ENCODE data around the gene PHF2. TPM values are rescaled to one million over a fixed set of nuclear protein-coding genes. Genes with fewer than 3 reads are reported as not detected.

The PHF2 gene
- total RNA-seq, 1 donor from 2014 or later, result 36.5 TPM

DNA sequence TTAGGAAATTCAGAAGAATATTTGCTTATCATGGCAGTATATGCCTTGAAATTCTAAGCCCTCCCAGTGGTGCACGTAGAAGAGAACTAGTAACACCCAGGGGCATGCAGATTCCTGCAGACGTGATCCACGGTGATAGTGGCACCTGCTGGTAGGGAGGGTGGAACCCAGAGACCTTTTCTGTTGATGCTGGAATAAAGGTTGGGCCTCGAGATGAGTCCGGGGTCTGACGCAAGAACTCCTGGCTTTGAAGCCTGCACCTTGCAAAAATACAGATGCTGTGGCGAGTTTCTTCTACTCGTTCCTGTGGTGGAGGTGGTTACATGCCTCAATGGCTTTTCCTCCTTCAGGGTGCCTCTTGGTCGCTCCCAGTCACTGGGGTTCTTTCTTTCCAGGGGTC, 39.5 kb upstream of the PHF2 start:
- Mint-ChIP-seq H3K27ac (no peak overlapping the region), H3K36me3 (ENCODE audit: insufficient read depth) (peaks cover 12% of the 10 kb centered on the region)

DNA sequence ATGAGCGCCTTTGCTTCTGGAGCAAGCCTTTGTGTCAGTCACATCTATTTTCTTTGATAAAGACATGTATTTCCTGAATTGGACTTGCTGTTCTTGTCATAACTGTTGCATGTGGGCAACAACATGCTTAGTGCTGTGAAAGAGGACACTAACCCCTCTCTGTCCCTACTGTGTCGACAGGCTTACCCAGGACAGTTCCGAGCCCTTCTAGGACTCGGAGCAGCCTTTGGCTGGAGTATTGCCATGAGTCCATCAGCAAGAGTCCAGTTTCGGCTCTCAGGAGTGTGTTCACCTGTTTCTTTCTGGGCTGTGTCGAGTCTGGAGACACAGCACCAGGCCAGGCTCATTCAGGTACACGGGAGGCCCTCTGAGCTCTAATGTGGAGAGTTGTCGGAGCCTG, 36.1 kb upstream of the PHF2 start:
- Mint-ChIP-seq H3K9me3 (ENCODE audit: low read depth) (no peaks in the 10 kb centered on the region), H3K4me1 (ENCODE audit: low read depth) (no peaks in the 10 kb centered on the region), H3K27ac (no peak overlapping the region), H3K4me3 (ENCODE audit: low read depth) (no peak overlapping the region), H3K27me3 (no peaks in the 10 kb centered on the region), H3K36me3 (ENCODE audit: insufficient read depth) (peaks cover 6% of the 10 kb centered on the region)
- DNase-seq (ENCODE audit: low spot score, unreplicated experiment), result no peak
- TF ChIP-seq, protein P1, sequence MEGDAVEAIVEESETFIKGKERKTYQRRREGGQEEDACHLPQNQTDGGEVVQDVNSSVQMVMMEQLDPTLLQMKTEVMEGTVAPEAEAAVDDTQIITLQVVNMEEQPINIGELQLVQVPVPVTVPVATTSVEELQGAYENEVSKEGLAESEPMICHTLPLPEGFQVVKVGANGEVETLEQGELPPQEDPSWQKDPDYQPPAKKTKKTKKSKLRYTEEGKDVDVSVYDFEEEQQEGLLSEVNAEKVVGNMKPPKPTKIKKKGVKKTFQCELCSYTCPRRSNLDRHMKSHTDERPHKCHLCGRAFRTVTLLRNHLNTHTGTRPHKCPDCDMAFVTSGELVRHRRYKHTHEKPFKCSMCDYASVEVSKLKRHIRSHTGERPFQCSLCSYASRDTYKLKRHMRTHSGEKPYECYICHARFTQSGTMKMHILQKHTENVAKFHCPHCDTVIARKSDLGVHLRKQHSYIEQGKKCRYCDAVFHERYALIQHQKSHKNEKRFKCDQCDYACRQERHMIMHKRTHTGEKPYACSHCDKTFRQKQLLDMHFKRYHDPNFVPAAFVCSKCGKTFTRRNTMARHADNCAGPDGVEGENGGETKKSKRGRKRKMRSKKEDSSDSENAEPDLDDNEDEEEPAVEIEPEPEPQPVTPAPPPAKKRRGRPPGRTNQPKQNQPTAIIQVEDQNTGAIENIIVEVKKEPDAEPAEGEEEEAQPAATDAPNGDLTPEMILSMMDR (IDR thresholded peaks at IDR 0.05; ENCODE audit: unreplicated experiment), result no peak

More for the DNA sequence above, 39.5 kb upstream of the PHF2 start:
- H3K9me3 Mint-ChIP-seq (ENCODE audit: low read depth), result no peaks in the 10 kb centered on the region
- H3K27me3 Mint-ChIP-seq, result no peaks in the 10 kb centered on the region
- H3K4me1 Mint-ChIP-seq (ENCODE audit: low read depth), result no peaks in the 10 kb centered on the region
- DNase-seq (ENCODE audit: low spot score, unreplicated experiment), result no peak
- no peak overlapping the region for H3K4me3 Mint-ChIP-seq (ENCODE audit: low read depth)
- TF ChIP-seq, protein P1 (IDR thresholded peaks at IDR 0.05; ENCODE audit: unreplicated experiment), result no peak

DNA sequence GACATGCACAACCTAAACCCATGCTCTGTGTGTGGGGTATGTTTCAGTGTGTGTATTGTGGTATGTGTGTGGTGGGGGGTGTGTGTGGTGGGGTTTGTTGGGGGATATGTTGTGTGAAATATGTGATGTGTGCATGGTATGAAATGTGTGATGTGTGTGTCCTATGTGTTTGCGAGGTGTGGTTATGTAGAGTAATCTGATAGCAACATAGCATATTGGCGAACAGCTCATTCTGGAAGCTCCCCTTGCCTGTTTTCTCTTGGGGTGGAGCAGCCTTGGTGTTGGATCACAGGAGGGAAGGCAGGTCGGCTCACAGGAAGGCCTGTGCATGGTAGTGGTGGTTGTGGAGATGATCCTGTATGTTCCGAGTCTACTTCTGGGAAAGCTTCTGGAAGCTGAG, 35.4 kb upstream of the PHF2 start:
- Mint-ChIP-seq H3K4me1 (ENCODE audit: low read depth) (no peaks in the 10 kb centered on the region), H3K27ac (no peak overlapping the region), H3K27me3 (no peaks in the 10 kb centered on the region), H3K9me3 (ENCODE audit: low read depth) (no peaks in the 10 kb centered on the region), H3K36me3 (ENCODE audit: insufficient read depth) (peaks cover 5% of the 10 kb centered on the region), H3K4me3 (ENCODE audit: low read depth) (no peak overlapping the region)
- TF ChIP-seq, protein P1 (IDR thresholded peaks at IDR 0.05; ENCODE audit: unreplicated experiment), result no peak
- no peak for DNase-seq (ENCODE audit: low spot score, unreplicated experiment)

DNA sequence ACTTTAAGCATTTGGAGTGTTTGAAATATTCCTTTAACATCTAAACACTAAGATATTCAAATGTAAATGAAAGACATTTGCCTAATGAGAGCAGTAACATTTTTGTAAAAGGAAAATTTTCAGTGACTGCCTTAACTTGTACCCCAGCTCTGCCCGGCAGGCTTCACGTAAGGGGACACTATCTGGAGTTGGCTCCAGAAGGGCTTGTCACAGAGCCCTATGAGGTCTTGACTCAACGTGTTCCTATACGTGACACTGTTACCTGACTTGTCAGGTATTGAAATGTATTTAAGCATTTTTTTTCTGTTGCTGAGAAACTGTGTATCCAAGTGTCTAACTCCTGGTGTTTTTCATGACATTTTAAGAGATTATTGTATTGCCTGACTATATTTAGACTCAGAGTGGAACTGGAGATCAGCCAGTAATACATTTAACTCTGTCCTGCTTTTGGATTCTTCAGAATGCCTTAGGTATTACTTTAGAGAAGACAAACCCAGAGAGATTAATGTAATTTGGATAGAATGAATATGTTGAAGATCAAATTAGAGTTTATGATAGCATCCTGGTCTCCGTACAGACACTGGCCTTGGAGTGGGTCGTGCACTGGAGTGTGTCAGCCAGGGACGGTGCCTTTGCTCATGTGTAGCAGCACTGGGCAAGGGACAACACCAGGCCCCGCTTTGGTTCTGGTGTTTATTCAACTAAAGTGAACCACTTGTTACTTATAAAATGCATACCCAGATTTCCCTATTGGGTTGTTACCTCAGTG, 34.6 kb upstream of the PHF2 start:
- DNase-seq (ENCODE audit: low spot score, unreplicated experiment), result no peak
- peaks cover 5% of the 10 kb centered on the region for H3K36me3 Mint-ChIP-seq (ENCODE audit: insufficient read depth)
- H3K9me3 Mint-ChIP-seq (ENCODE audit: low read depth), result no peaks in the 10 kb centered on the region
- TF ChIP-seq, protein P1 (IDR thresholded peaks at IDR 0.05; ENCODE audit: unreplicated experiment), result no peak
- H3K27me3 Mint-ChIP-seq, result no peaks in the 10 kb centered on the region
- H3K4me3 Mint-ChIP-seq (ENCODE audit: low read depth), result no peak overlapping the region
- no peak overlapping the region for H3K27ac Mint-ChIP-seq
- H3K4me1 Mint-ChIP-seq (ENCODE audit: low read depth), result no peaks in the 10 kb centered on the region

DNA sequence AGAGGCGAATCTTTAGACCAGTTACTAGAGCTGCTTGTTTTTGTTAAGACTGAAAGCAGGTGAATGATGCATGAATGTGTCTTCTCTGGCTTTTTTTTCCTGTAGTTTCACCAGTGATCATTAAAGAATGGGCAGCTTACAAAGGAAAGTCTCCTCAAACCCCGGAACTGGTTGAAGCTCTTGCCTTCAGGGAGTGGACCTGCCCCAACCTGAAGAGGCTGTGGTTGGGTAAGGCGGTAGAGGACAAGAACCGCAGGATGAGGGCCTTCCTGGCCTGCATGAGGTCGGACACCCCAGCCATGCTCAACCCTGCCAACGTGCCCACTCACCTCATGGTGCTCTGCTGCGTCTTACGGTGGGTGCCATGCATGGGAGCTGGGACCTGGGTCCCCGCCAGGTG, 33.3 kb upstream of the PHF2 start:
- no peak overlapping the region for H3K4me3 Mint-ChIP-seq (ENCODE audit: low read depth)
- H3K27ac Mint-ChIP-seq, result no peak overlapping the region
- H3K27me3 Mint-ChIP-seq, result no peaks in the 10 kb centered on the region
- H3K36me3 Mint-ChIP-seq (ENCODE audit: insufficient read depth), result peaks cover 8% of the 10 kb centered on the region
- TF ChIP-seq, protein P1 (IDR thresholded peaks at IDR 0.05; ENCODE audit: unreplicated experiment), result no peak
- no peaks in the 10 kb centered on the region for H3K9me3 Mint-ChIP-seq (ENCODE audit: low read depth)
- no peak for DNase-seq (ENCODE audit: low spot score, unreplicated experiment)
- no peaks in the 10 kb centered on the region for H3K4me1 Mint-ChIP-seq (ENCODE audit: low read depth)
